ENCODE results near the gene SIRT3.

DNA sequence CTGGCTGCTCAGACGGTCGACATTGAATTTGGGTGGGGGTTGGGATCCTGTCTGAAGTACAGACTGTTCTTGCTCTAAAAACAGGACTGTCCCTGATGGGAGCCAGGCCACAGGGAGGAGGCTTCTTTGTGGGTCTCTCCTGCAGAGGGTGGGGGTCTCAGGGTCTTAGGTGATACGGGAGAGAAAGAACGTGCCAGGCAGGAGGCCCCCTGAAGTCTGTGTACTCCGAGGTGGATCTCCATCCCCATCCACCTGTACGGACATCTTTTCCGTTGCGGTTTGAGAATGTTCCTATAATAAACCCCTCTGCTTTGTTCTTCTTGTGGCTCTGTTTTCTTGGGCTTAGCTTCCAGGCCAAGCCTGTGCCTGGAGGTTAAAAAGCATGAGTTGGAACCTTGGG is 16.5 kb upstream of the SIRT3 start:
- TF ChIP-seq POLR2A (IDR thresholded peaks at IDR 0.05), result no peak
- TF ChIP-seq, protein P1, sequence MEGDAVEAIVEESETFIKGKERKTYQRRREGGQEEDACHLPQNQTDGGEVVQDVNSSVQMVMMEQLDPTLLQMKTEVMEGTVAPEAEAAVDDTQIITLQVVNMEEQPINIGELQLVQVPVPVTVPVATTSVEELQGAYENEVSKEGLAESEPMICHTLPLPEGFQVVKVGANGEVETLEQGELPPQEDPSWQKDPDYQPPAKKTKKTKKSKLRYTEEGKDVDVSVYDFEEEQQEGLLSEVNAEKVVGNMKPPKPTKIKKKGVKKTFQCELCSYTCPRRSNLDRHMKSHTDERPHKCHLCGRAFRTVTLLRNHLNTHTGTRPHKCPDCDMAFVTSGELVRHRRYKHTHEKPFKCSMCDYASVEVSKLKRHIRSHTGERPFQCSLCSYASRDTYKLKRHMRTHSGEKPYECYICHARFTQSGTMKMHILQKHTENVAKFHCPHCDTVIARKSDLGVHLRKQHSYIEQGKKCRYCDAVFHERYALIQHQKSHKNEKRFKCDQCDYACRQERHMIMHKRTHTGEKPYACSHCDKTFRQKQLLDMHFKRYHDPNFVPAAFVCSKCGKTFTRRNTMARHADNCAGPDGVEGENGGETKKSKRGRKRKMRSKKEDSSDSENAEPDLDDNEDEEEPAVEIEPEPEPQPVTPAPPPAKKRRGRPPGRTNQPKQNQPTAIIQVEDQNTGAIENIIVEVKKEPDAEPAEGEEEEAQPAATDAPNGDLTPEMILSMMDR (IDR thresholded peaks at IDR 0.05), result no peak
